ENCODE measurements around the gene LIN7A.

- no peak for TF ChIP-seq CTCF (IDR thresholded peaks at IDR 0.05)
- TF ChIP-seq POLR2A (IDR thresholded peaks at IDR 0.05), result no peak
Measured at GRCh38 chr12:80780746-80781145, 157.0 kb downstream of the LIN7A start.

Data from heart left ventricle (tissue), 13 donors.